Measurements from ENCODE around the gene PKIB.

The PKIB gene

DNA sequence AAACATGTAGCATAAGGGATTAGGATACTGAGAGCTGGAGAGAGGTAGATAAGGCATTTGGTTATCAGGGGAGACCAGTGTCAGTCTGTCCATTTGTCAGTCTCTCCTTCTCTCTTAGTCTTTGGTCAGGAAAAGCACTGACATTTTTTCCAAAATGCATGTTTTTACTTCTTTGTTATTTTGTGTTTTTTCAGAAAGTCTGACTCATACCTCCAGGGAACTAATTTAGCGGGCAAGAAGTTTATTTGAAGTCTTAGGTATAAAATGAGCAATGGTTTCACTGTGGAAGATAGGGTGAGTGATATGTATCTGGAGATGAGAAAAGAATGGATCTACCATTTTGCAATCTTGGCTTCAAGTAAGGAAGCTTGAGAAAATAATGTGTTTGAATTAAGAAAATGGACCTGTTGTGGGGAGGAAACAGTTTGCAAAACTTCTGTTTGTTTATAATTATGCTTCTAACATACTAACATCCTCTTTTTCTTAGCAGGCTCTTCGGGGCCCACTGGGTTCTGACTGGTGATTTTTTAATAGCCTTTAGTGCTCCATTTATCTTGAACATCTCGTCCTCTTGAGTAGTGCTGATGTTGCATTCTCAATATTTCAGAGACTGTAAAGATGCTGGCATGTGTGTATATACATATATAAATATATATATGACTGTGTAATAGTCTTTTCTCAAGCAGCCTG is 102.4 kb downstream of the PKIB start:
- TF ChIP-seq USF1 (IDR thresholded peaks at IDR 0.05) (no peak), YY1 (IDR thresholded peaks at IDR 0.05; ENCODE audit: low read depth) (no peak)

- TF ChIP-seq CREB1 (IDR thresholded peaks at IDR 0.05; ENCODE audit: low read depth) (no peak), REST (IDR thresholded peaks at IDR 0.05; ENCODE audit: low read depth) (no peak), ZBTB7A (IDR thresholded peaks at IDR 0.05; ENCODE audit: low read depth) (no peak), YY1 (IDR thresholded peaks at IDR 0.05; ENCODE audit: low read depth) (no peak), USF1 (IDR thresholded peaks at IDR 0.05) (no peak), CEBPB (IDR thresholded peaks at IDR 0.05) (no peak), EP300 (IDR thresholded peaks at IDR 0.05; ENCODE audit: borderline replicate concordance) (no peak), NFIC (IDR thresholded peaks at IDR 0.05) (no peak), TCF12 (IDR thresholded peaks at IDR 0.05; ENCODE audit: low read depth) (no peak), MAX (IDR thresholded peaks at IDR 0.05) (no peak), EGR1 (IDR thresholded peaks at IDR 0.05) (no peak), TEAD4 (IDR thresholded peaks at IDR 0.05) (no peak), FOXM1 (IDR thresholded peaks at IDR 0.05; ENCODE audit: borderline replicate concordance, low read depth) (no peak), TAF1 (IDR thresholded peaks at IDR 0.05; ENCODE audit: low read depth) (no peak)
Measured at GRCh38 chr6:122713138-122713537, 102.9 kb downstream of the PKIB start.

- TF ChIP-seq EP300 (IDR thresholded peaks at IDR 0.05; ENCODE audit: borderline replicate concordance) (no peak), ZBTB7A (IDR thresholded peaks at IDR 0.05; ENCODE audit: low read depth) (no peak), TEAD4 (IDR thresholded peaks at IDR 0.05) (no peak), CEBPB (IDR thresholded peaks at IDR 0.05) (no peak)
Measured at GRCh38 chr6:122714059-122714458, 103.9 kb downstream of the PKIB start.

GRCh38 chr6:122715725-122716124 is 105.5 kb downstream of the PKIB start:
- no peak for TF ChIP-seq EP300 (IDR thresholded peaks at IDR 0.05; ENCODE audit: borderline replicate concordance)
- no peak for TF ChIP-seq FOXM1 (IDR thresholded peaks at IDR 0.05; ENCODE audit: borderline replicate concordance, low read depth)
- TF ChIP-seq USF1 (IDR thresholded peaks at IDR 0.05): no peak
- TF ChIP-seq TAF1 (IDR thresholded peaks at IDR 0.05; ENCODE audit: low read depth): no peak
- TF ChIP-seq CREB1 (IDR thresholded peaks at IDR 0.05; ENCODE audit: low read depth): no peak
- no peak for TF ChIP-seq EGR1 (IDR thresholded peaks at IDR 0.05)
- no peak for TF ChIP-seq TEAD4 (IDR thresholded peaks at IDR 0.05)
- no peak for TF ChIP-seq TCF12 (IDR thresholded peaks at IDR 0.05; ENCODE audit: low read depth)
- TF ChIP-seq CEBPB (IDR thresholded peaks at IDR 0.05): no peak
- TF ChIP-seq YY1 (IDR thresholded peaks at IDR 0.05; ENCODE audit: low read depth): no peak
- TF ChIP-seq MAX (IDR thresholded peaks at IDR 0.05): no peak
- no peak for TF ChIP-seq RAD21 (IDR thresholded peaks at IDR 0.05; ENCODE audit: low read depth)
- TF ChIP-seq NFIC (IDR thresholded peaks at IDR 0.05): no peak
- TF ChIP-seq REST (IDR thresholded peaks at IDR 0.05; ENCODE audit: low read depth): no peak
- no peak for TF ChIP-seq ZBTB7A (IDR thresholded peaks at IDR 0.05; ENCODE audit: low read depth)

DNA sequence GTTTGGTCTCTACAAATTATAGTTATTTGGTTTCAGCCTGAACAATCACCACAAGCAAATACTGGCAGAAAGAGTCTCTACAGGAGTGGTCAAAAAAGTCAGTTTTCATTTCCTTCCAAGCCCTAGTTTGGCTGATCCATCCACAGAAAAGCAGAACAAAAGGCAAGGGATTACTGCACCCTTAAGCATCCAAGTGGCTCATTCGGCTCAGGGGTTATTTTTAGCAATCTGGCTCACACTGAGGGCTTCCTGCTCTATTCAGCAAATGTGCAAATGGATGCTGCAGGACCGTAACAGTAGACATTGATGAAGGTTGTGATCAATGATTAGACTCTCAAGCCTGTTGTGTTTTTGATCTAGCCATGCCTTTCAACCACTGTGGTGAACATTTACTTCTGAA is 107.1 kb downstream of the PKIB start:
- TF ChIP-seq CEBPB (IDR thresholded peaks at IDR 0.05): no peak
- no peak for TF ChIP-seq ZBTB7A (IDR thresholded peaks at IDR 0.05; ENCODE audit: low read depth)
- TF ChIP-seq TCF12 (IDR thresholded peaks at IDR 0.05; ENCODE audit: low read depth): no peak
- TF ChIP-seq TAF1 (IDR thresholded peaks at IDR 0.05; ENCODE audit: low read depth): no peak
- no peak for TF ChIP-seq TEAD4 (IDR thresholded peaks at IDR 0.05)

GRCh38 chr6:122718616-122719015 is 108.4 kb downstream of the PKIB start:
- TF ChIP-seq FOXM1 (IDR thresholded peaks at IDR 0.05; ENCODE audit: borderline replicate concordance, low read depth) (no peak), TEAD4 (IDR thresholded peaks at IDR 0.05) (no peak), MAX (IDR thresholded peaks at IDR 0.05) (no peak), EP300 (IDR thresholded peaks at IDR 0.05; ENCODE audit: borderline replicate concordance) (no peak), USF1 (IDR thresholded peaks at IDR 0.05) (no peak)

Data from Ishikawa (cell line).